ENCODE data around the gene SMARCB1. TPM values are rescaled to one million over a fixed set of nuclear protein-coding genes. Genes with fewer than 3 reads are reported as not detected.
A peak's percentile ranks its signal among the peaks of the same experiment; 100 is the strongest.

SMARCB1 gene
- total RNA-seq, 4 donors from 2014 or later: 33.7 to 61.3 (median 54.7) TPM

- Histone ChIP-seq H3K27me3 (no peaks in the 10 kb centered on the region), H3K9me3 (no peaks in the 10 kb centered on the region), H3K36me3 (no peaks in the 10 kb centered on the region), H3K27ac (peak overlapping the region in 2 of 4 donors; percentile 11 to 34), H3K4me3 (peak overlapping the region in 1 of 4 donors; percentile 22), H3K4me1 (peaks cover 0 to 25% (median 11%) of the 10 kb centered on the region in 4 donors)
- WGBS, 2 donors (ENCODE audit: low coverage in 1 of 2): 13 to 20% methylated on average over 7 to 49 of the region's 62 CpGs
- in situ Hi-C loops (cut with MboI; ENCODE audit: low pct_ligation_motif_present in 1 of 4, low pct_unique_long_range_greater_than_20kb in 1 of 4, low sequenced_read_pairs in 3 of 4): loop anchor here in 3 of 4 donors (5.0 to 25.0 kb wide), 3 partner anchors 65 to 312 kb away; partner anchors contain the start of genes SMARCB1 (in 2 of the 3) and MMP11 (in 1 of the 3)
- intact Hi-C loops (cut with DNase I; ENCODE audit: low total_unique reads): loop anchor here (2.0 kb wide), 1 partner anchor 81 kb away; no protein-coding TSS in a partner anchor
- no peak for TF ChIP-seq EP300 (IDR thresholded peaks at IDR 0.05; ENCODE audit: low read depth)
- TF ChIP-seq POLR2A (IDR thresholded peaks at IDR 0.05): no peak
- peak; percentile 95 to 99 (median 98) for TF ChIP-seq CTCF (IDR thresholded peaks at IDR 0.05)
- peak; percentile 90 for DNase-seq
Observed at GRCh38 chr22:23849009-23850006, 62.5 kb downstream of the SMARCB1 start.

GRCh38 chr22:23850136-23850611 is 63.4 kb downstream of the SMARCB1 start:
- no peaks in the 10 kb centered on the region for H3K36me3 ChIP-seq
- in situ Hi-C loops (cut with MboI; ENCODE audit: low pct_ligation_motif_present in 1 of 4, low pct_unique_long_range_greater_than_20kb in 1 of 4, low sequenced_read_pairs in 3 of 4): loop anchor here in 1 of 4 donors (5.0 kb wide), 1 partner anchor 78 kb away; the partner anchor contains the start of gene MMP11
- H3K4me1 ChIP-seq: peaks cover 0 to 16% (median 10%) of the 10 kb centered on the region in 4 donors
- no peak overlapping the region for H3K27ac ChIP-seq
- H3K4me3 ChIP-seq: no peak overlapping the region
- DNase-seq: no peak
- intact Hi-C loops (cut with DNase I; ENCODE audit: low total_unique reads): no loop called here
- WGBS, 2 donors (ENCODE audit: low coverage in 1 of 2): 50 to 67% methylated on average over 3 to 15 of the region's 16 CpGs
- H3K9me3 ChIP-seq: no peaks in the 10 kb centered on the region
- H3K27me3 ChIP-seq: no peaks in the 10 kb centered on the region
- no peak for TF ChIP-seq CTCF (IDR thresholded peaks at IDR 0.05)
- TF ChIP-seq EP300 (IDR thresholded peaks at IDR 0.05; ENCODE audit: low read depth): no peak
- TF ChIP-seq POLR2AphosphoS5 (IDR thresholded peaks at IDR 0.05): no peak
- no peak for TF ChIP-seq POLR2A (IDR thresholded peaks at IDR 0.05)

GRCh38 chr22:23856721-23857605 is 70.2 kb downstream of the SMARCB1 start:
- TF ChIP-seq EP300 (IDR thresholded peaks at IDR 0.05; ENCODE audit: low read depth): no peak
- TF ChIP-seq CTCF (IDR thresholded peaks at IDR 0.05): peak in 3 of 5 experiments; percentile 13 to 44 (median 32)
- Histone ChIP-seq H3K36me3 (no peaks in the 10 kb centered on the region), H3K27ac (peak overlapping the region; percentile 92 to 98 (median 97)), H3K9me3 (no peaks in the 10 kb centered on the region), H3K4me1 (peaks cover 0 to 23% (median 16%) of the 10 kb centered on the region in 4 donors), H3K27me3 (no peaks in the 10 kb centered on the region), H3K4me3 (peak overlapping the region; percentile 55 to 92 (median 64))
- WGBS, 2 donors (ENCODE audit: low coverage in 1 of 2): 0 to 3% methylated on average over 13 to 40 of the region's 58 CpGs
- intact Hi-C loops (cut with DNase I; ENCODE audit: low total_unique reads) (no loop called here), in situ Hi-C loops (cut with MboI; ENCODE audit: low pct_ligation_motif_present in 1 of 4, low pct_unique_long_range_greater_than_20kb in 1 of 4, low sequenced_read_pairs in 3 of 4) (no loop called here)
- peak; percentile 60 for DNase-seq

Measured in transverse colon (tissue), 4 donors.